Breast epithelium (tissue), 3 donors: ENCODE measurements around the gene GALNT9.

Experiments used
- CTCF ChIP-seq, 3 donors: fragments of 450-650 bp; IDR thresholded peaks; one replicate each; pipeline ENCODE4 v1.5.1; 2016 to 2017; ENCODE audit warnings: antibody characterized with exemption in 3 of 3, mild to moderate bottlenecking in 3 of 3, moderate library complexity in 3 of 3
- POLR2A ChIP-seq: fragments of 450-650 bp; IDR thresholded peaks from one replicate; pipeline ENCODE4 v1.6.1; 2016; ENCODE audit warnings: antibody characterized with exemption, mild to moderate bottlenecking, moderate library complexity
- POLR2AphosphoS5 ChIP-seq, 3 donors: sonication (generic); formaldehyde crosslinking; IDR thresholded peaks; one replicate each; pipeline ENCODE4 v1.6.1; 2017; ENCODE audit warnings: antibody characterized with exemption in 3 of 3

- TF ChIP-seq CTCF (IDR thresholded peaks at IDR 0.05) = no peak
- TF ChIP-seq POLR2A = no peak
- no peak for TF ChIP-seq POLR2AphosphoS5 (IDR thresholded peaks at IDR 0.05)
Measured at GRCh38 chr12:132236129-132236929, 93.1 kb downstream of the GALNT9 start.
